Upper lobe of left lung (tissue), 6 donors: ENCODE data around the gene KLF17. TPM values are rescaled to one million over a fixed set of nuclear protein-coding genes. Genes with fewer than 3 reads are reported as not detected.

ENCODE experiments used
- ATAC-seq, 2 donors: fragments of 200-7000 bp; cut with Tn5 transposase; one replicate each; pipeline ENCODE4 v1.9.1; 2022; ENCODE audit warnings: mild to moderate bottlenecking in 2 of 2, moderate library complexity in 2 of 2; ENCODE audit not compliant: low FRiP score in 2 of 2
- DNase-seq, 2 donors: peaks; one replicate each; pipeline ENCODE4 v3.0.0-alpha.2; 2019 to 2020
- H3K27ac ChIP-seq, 4 donors: fragments of 200-600 bp; sonication (generic); one replicate each; pipeline ENCODE4 v1.5.1; 2016 to 2019
- H3K27me3 ChIP-seq, 4 donors: fragments of 200-600 bp; sonication (generic); one replicate each; pipeline ENCODE4 v1.5.1; 2017 to 2019
- H3K36me3 ChIP-seq, 4 donors: fragments of 200-600 bp; sonication (generic); one replicate each; pipeline ENCODE4 v1.5.1; 2016 to 2019
- H3K4me1 ChIP-seq, 4 donors: fragments of 200-600 bp; sonication (generic); one replicate each; pipeline ENCODE4 v1.5.1; 2018 to 2019
- H3K4me3 ChIP-seq, 4 donors: fragments of 200-600 bp; sonication (generic); one replicate each; pipeline ENCODE4 v1.5.1; 2017 to 2019; ENCODE audit warnings: mild to moderate bottlenecking in 2 of 4, moderate library complexity in 1 of 4
- H3K9me3 ChIP-seq, 4 donors: fragments of 200-600 bp; sonication (generic); one replicate each; pipeline ENCODE4 v1.5.1; 2018 to 2019
- EP300 ChIP-seq, 4 donors: sonication (generic); formaldehyde crosslinking; IDR thresholded peaks; one replicate each; pipeline ENCODE4 v1.5.1; 2017; ENCODE audit warnings: antibody characterized with exemption in 4 of 4, control low read depth in 2 of 4
- POLR2A ChIP-seq, 4 donors: fragments of 450-650 bp; IDR thresholded peaks; one replicate each; pipeline ENCODE4 v1.5.1; 2016 to 2017; ENCODE audit warnings: antibody characterized with exemption in 4 of 4, mild to moderate bottlenecking in 2 of 4
- POLR2AphosphoS5 ChIP-seq, 2 donors: sonication (generic); formaldehyde crosslinking; IDR thresholded peaks; one replicate each; pipeline ENCODE4 v1.5.1; 2017; ENCODE audit warnings: antibody characterized with exemption in 2 of 2
- WGBS, 2 donors: methylation state at CpG; one replicate each; pipeline ENCODE4 v1.1.5; 2017 to 2018; 5-methylcytosine and 5-hydroxymethylcytosine counted together
- total RNA-seq, 6 donors: library from RNA; depleted of rRNA in 4 of 6; stranded (reverse); fragments of >200 nt in 4 of 6; gene quantifications; one replicate each; pipeline versions ENCODE4 v1.1.0 to v1.2.1, GENCODE V29; 2016 to 2021
- TF ChIP-seq, protein P1 (sequence below), 6 experiments: fragments of 450-650 bp in 4 of 6; fragments of 200-600 bp in 2 of 6; sonication (generic) in 2 of 6; IDR thresholded peaks; one replicate each; pipeline ENCODE4 v1.5.1; 2016 to 2019; ENCODE audit warnings: antibody characterized with exemption in 6 of 6
- donor health status: DM: no; HTN: no; CAD: no; lungs with moderate emphysema.
- donor health status: DM: no; HTN: yes; CAD: no; lungs with severe emphysema.

Gene KLF17
- total RNA-seq, 6 donors from 2014 or later, result 0.11 to 0.39 (median 0.33) TPM; not detected in 1

DNA sequence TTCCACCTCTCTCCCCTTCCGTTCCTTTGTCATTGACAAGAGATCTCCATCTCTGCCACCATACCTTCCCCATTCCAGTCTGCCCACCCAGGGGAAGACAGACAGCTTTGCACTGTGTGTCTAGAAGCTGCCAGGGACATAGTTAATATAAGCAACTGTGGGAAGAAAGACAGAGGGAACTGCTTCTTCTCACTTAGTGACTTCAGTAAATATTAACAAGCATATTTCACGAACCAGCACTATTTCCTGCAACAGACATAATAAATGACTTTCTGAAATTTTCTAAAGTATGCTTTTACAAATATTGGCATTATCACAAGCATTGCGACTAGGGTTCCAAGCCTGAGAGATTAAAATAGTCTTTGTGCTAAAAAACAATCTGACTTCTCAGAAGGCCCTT is 44.2 kb upstream of the KLF17 start:
- TF ChIP-seq, protein P1, sequence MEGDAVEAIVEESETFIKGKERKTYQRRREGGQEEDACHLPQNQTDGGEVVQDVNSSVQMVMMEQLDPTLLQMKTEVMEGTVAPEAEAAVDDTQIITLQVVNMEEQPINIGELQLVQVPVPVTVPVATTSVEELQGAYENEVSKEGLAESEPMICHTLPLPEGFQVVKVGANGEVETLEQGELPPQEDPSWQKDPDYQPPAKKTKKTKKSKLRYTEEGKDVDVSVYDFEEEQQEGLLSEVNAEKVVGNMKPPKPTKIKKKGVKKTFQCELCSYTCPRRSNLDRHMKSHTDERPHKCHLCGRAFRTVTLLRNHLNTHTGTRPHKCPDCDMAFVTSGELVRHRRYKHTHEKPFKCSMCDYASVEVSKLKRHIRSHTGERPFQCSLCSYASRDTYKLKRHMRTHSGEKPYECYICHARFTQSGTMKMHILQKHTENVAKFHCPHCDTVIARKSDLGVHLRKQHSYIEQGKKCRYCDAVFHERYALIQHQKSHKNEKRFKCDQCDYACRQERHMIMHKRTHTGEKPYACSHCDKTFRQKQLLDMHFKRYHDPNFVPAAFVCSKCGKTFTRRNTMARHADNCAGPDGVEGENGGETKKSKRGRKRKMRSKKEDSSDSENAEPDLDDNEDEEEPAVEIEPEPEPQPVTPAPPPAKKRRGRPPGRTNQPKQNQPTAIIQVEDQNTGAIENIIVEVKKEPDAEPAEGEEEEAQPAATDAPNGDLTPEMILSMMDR (IDR thresholded peaks at IDR 0.05), result no peak
- TF ChIP-seq EP300 (IDR thresholded peaks at IDR 0.05), result no peak
- no peaks in the 10 kb centered on the region for H3K27me3 ChIP-seq
- H3K4me3 ChIP-seq, result no peak overlapping the region
- no peaks in the 10 kb centered on the region for H3K9me3 ChIP-seq
- H3K4me1 ChIP-seq, result no peaks in the 10 kb centered on the region
- DNase-seq (no peak), ATAC-seq (no peak)
- WGBS, 2 donors, result 42 to 47% methylated on average over 3 of the region's 3 CpGs
- peak overlapping the region in 3 of 4 donors; percentile 6 to 62 (median 18) for H3K27ac ChIP-seq
- H3K36me3 ChIP-seq, result no peaks in the 10 kb centered on the region

DNA sequence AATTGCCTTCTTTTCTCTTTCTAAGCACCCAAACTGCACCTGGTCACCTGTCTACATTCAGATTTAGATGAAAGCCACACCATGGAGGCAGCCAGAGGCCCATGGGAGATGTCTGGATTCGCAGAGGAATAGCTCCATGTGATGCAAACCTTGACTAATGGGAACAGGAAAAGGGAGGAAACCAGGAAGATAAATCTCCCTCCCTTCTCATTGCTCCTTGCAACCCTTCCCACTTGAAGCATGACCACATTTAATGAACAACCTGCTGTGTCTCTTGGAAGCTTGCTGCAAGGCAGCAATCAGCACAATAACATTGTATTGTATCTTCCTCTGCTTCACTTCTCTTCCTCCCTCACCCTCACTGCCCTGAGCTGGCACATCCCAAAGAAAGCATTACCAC is 42.6 kb upstream of the KLF17 start:
- Histone ChIP-seq H3K27ac (no peak overlapping the region), H3K4me1 (no peaks in the 10 kb centered on the region), H3K27me3 (no peaks in the 10 kb centered on the region), H3K36me3 (no peaks in the 10 kb centered on the region), H3K4me3 (no peak overlapping the region), H3K9me3 (no peaks in the 10 kb centered on the region)
- ATAC-seq (no peak), DNase-seq (no peak)
- 68 to 84% methylated on average over 1 of the region's 1 CpG for WGBS, 2 donors
- no peak for TF ChIP-seq POLR2A (IDR thresholded peaks at IDR 0.05)
- TF ChIP-seq EP300 (IDR thresholded peaks at IDR 0.05), result no peak
- TF ChIP-seq, protein P1 (IDR thresholded peaks at IDR 0.05), result no peak
- TF ChIP-seq POLR2AphosphoS5 (IDR thresholded peaks at IDR 0.05), result no peak

DNA sequence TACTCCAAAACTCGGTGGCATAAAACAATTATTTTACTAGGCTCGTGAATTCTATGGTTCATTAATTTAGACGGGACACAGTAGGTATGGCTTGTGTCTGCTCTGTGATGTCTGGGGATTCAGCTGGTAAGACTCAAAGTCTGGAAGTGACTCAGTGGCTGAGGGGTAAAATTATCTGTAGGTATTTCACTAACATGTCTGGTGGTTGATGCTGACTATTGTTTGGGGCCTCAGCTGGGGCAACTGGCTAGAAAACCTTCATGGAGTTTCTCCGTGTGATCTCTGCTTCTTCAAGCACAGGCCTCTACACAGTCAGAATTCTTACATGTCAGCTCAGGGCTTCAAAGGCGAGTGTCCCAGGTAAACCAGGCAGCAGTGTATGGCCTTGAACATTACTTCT is 41.2 kb upstream of the KLF17 start:
- Histone ChIP-seq H3K27me3 (no peaks in the 10 kb centered on the region), H3K4me1 (no peaks in the 10 kb centered on the region), H3K27ac (no peak overlapping the region), H3K36me3 (no peaks in the 10 kb centered on the region), H3K9me3 (no peaks in the 10 kb centered on the region), H3K4me3 (no peak overlapping the region)
- TF ChIP-seq POLR2A (IDR thresholded peaks at IDR 0.05), result no peak
- DNase-seq (no peak), ATAC-seq (no peak)
- 91 to 92% methylated on average over 5 of the region's 5 CpGs for WGBS, 2 donors

DNA sequence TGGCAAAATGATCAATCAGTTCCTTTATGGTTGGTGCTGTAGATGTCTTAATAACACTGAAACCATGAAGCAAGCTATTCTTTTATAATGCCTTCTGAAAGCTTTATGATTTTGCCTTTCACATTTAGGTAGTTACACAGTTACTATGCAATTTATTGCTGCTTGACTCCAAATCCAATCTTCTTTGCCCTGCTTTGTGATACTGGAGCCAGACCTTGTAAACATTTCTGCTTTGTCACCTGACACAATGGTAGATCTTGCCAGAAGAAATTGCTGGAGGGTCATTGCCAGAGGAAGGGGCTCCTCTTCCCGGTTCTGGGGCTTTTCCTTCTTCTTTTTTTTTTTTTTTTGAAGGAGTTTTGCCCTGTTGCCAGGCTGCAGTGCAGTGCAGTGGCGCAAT is 40.5 kb upstream of the KLF17 start:
- 32 to 46% methylated on average over 2 of the region's 2 CpGs for WGBS, 2 donors
- no peaks in the 10 kb centered on the region for H3K27me3 ChIP-seq
- TF ChIP-seq, protein P1 (IDR thresholded peaks at IDR 0.05), result no peak
- TF ChIP-seq POLR2A (IDR thresholded peaks at IDR 0.05) (no peak), POLR2AphosphoS5 (IDR thresholded peaks at IDR 0.05) (no peak), EP300 (IDR thresholded peaks at IDR 0.05) (no peak)
- no peaks in the 10 kb centered on the region for H3K4me1 ChIP-seq
- no peak overlapping the region for H3K4me3 ChIP-seq
- DNase-seq (no peak), ATAC-seq (no peak)
- no peaks in the 10 kb centered on the region for H3K9me3 ChIP-seq
- H3K27ac ChIP-seq, result no peak overlapping the region
- H3K36me3 ChIP-seq, result no peaks in the 10 kb centered on the region

DNA sequence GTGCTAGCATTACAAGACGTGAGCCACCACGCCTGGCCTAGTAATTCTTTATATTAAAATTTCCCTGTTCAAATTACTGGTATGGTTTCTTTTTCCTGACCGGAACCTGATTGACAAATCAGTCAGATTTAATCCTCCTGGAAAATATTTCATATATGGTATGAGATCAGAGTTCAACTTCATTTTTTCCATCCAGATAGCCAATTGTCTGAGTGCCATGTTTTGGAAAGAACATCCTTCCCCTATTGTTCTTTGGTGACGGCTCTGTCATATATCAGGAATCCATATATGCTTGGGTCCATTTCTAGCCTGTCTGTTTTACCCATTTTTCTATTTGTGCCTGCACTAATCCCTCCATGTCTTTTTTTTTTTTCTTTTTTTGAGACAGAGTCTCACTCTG is 39.1 kb upstream of the KLF17 start:
- no peak overlapping the region for H3K27ac ChIP-seq
- DNase-seq (no peak), ATAC-seq (no peak)
- H3K27me3 ChIP-seq, result no peaks in the 10 kb centered on the region
- TF ChIP-seq, protein P1 (IDR thresholded peaks at IDR 0.05), result no peak
- no peak for TF ChIP-seq POLR2AphosphoS5 (IDR thresholded peaks at IDR 0.05)
- H3K36me3 ChIP-seq, result no peaks in the 10 kb centered on the region
- no peaks in the 10 kb centered on the region for H3K4me1 ChIP-seq
- H3K9me3 ChIP-seq, result no peaks in the 10 kb centered on the region
- 85 to 86% methylated on average over 4 of the region's 4 CpGs for WGBS, 2 donors
- no peak overlapping the region for H3K4me3 ChIP-seq
